Right ventricle myocardium inferior (tissue), 1 donor: Measurements from ENCODE around the gene FYB2. TPM values are rescaled to one million over a fixed set of nuclear protein-coding genes. Genes with fewer than 3 reads are reported as not detected.
A peak's percentile ranks its signal among the peaks of the same experiment; 100 is the strongest.
"Not testable (repeated sequence)": the region's sequence is repeated elsewhere in the genome, so short reads cannot be mapped to it uniquely, and the experiment has no call there.

ENCODE experiments used
- ATAC-seq: fragments of 200-7000 bp; cut with Tn5 transposase; one replicate; pipeline ENCODE4 v1.9.1; 2020; ENCODE audit warnings: mild to moderate bottlenecking, moderate library complexity
- DNase-seq: peaks from one replicate; pipeline ENCODE4 v3.0.0; 2021; ENCODE audit errors: missing footprints
- intact Hi-C: fragments of 100-400 bp; cut with DNase I; formaldehyde crosslinking; loops from one replicate; pipeline ENCODE4 v1.11.0; 2022
- total RNA-seq: library from RNA; stranded (reverse); fragmentation: NEBNext Ultra II Directional; extraction: Animal tissue kit (Norgen Biotek cat#: 25700); gene quantifications from one replicate; pipeline ENCODE4 v1.2.1, GENCODE V29; 2021
- donor health status: DM: no; HTN: yes; CAD: no; lungs with severe emphysema.

Gene FYB2
- total RNA-seq, 1 donor from 2014 or later: 14.0 TPM

DNA sequence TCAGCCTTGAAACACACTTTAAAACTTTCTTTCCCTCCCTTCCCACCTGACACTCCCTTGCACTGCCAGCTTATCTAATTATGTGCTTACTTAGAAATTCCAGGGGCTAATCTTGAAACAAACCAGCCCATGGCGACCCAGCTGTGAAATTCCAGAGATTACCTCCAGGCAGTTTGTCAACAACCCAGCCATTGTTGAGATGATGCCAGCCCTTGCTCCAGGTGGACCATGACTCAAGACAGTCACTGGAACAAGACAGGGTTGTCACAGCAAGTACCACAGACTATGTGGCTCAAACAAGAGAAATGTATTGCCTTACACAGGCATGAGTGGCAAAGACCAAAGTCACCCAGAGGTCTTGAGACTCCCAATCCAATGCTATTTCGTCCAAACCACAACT, 7.9 kb downstream of the FYB2 start:
- no peak for DNase-seq
- ATAC-seq: peak; percentile 61
- intact Hi-C loops: loop anchor here (10.0 kb wide), 2 partner anchors 167 to 1527 kb away; partner anchors contain the start of gene PRKAA2

- intact Hi-C loops: no loop called here
- no peak for DNase-seq
- ATAC-seq: no peak
These were observed 10.8 kb downstream of the FYB2 start for GRCh38 chr1:56808410-56808809.

DNA sequence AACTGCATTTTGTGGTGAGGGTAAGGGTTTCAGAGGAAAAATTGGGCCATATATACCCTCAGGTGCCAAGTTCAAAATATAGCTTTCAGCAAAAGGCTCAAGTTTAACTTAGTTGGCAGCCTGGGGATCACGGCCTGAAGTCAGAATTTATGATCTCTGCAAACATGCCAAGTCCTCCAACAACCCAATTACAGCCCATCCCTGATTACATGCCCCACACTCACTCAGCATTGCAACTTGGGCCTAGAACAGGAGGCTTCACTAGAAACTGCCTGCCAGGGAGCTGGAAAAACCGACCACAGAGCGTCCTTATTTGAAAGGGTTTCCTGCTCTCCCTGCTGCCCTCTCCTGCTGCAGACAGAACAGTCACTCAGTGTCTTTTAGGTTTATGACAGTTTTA, 12.4 kb downstream of the FYB2 start:
- DNase-seq: no peak
- intact Hi-C loops: no loop called here
- ATAC-seq: no peak

DNA sequence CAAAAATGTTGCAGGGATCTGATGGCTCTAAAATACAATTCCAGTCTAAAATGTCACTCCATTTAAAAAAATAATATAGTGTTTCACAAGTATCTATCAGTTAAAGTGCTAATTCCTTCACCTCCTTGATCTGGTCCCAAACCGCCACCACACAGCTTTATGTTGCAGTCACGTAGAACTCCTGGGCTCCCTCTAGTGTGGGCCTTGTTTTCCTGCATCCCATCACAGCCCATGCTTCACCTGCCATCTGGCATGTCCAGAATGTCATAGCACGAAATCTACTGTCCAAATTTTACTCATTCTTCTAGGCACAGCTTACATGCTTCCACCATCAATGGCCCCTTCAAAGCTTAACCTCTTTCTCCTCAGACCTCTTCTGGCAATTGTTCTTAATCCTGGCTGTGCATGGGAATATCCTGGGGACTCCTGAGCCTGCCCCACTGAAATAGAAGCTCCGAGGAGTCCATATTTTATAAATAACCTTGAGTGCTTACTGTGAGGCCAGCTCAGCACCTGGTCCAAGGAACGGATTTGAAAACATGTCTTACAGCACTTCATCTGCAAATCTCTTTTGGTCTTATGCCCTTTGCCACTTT, 15.5 kb downstream of the FYB2 start:
- ATAC-seq: no peak
- intact Hi-C loops: no loop called here
- DNase-seq: no peak

- peak; percentile 37 for ATAC-seq
These were observed 19.4 kb downstream of the FYB2 start for GRCh38 chr1:56799605-56800400.

DNA sequence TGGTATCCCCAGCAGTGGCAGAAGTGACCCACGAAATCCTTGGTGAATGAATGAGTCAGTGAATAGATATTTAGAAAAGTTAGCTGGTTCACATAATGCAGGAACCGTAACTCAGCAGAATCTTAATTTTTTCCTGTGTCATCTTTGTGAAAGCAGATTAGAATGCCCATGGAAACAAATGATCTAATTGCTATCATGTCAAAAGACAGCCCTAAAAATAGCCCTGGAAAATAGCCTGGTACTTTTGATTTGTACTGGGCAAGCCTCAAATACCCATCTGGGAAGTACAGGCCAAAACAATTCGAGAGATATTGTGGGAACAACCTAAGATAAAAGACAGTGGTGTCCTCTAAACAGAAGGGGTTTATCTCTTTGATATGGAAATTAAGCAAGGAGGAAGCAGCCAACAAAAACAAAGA, 21.1 kb downstream of the FYB2 start:
- no peak for DNase-seq
- intact Hi-C loops: no loop called here
- peak; percentile 81 for ATAC-seq

More at GRCh38 chr1:56799605-56800400, 19.4 kb downstream of the FYB2 start:
- DNase-seq: no peak
- intact Hi-C loops: no loop called here

DNA sequence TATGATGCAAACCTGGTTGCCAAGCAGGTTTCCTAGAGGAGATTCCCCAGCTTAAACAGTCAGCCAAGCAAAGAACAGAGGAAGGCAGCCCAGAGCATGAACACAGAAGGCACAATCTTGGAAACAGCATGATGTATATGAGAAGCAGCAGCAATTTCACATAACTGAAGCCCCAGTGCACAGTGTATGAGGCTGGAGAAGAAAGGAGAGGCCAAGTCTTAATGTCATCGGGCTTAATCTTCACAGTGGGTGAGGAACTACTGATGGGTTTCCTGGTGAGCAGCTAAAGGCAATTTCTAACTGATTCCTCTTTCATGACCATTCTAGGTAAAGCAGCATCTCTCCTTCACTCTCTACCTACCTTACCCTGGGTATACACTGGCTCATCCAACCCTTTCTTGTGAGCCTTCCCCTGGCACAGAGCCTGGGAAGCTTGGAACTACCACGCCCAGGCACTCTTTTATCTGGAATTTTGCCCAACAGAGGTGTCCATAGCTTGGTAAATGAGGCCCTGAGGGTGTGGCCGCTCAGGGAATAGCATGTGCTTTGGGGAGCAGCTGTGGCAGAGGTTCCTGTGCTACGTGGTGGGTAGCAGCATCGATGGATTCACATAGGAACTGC, 22.0 kb downstream of the FYB2 start:
- intact Hi-C loops: no loop called here
- DNase-seq: no peak
- peak; percentile 55 for ATAC-seq

DNA sequence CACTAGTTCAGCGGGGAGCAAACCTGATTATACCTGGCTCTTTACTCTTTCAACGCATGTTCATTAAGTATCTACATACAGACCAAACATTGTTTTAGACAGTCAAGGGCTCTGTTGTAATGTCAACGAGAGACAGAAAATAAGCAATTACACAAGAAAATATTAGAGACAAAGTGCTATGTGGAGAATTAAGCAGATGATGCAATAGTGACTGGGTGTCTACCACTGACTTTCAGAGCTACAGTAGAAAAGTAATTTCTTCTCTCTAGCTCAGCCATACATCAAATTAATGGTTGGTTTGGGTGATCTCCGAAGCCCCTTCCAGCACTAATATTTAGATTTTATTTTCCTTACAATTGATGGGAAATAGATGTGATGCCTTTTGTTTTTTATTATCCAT, 23.3 kb downstream of the FYB2 start:
- DNase-seq (no peak), ATAC-seq (no peak)
- intact Hi-C loops: loop anchor here (1.0 kb wide), 1 partner anchor 13 kb away; no protein-coding TSS in a partner anchor

GRCh38 chr1:56790036-56790435, 29.2 kb downstream of the FYB2 start:
- no peak for DNase-seq
- intact Hi-C loops: no loop called here
- no peak for ATAC-seq

DNA sequence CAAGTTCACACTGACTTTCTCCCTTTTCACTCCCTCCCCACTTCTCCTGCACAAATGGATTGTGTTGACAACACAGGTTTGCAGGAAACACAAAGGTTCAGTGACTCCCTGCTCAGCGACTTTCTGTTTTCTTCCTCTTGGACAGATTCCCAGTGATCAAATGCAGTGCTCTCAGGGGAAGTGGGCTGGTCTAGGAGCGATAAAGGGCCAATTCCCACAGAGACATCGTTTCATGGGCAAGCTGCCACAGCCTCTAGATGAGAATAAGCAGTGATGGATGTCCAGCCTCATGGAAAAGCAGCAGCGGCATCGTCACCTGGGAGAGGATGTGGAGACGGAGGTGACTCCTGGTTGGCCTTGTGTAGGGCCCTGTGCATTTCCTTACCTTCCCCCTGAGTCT, 30.6 kb downstream of the FYB2 start:
- intact Hi-C loops: no loop called here
- ATAC-seq: peak; percentile 51
- peak; percentile 46 for DNase-seq

- DNase-seq (no peak), ATAC-seq (peak; percentile 11)
- intact Hi-C loops: no loop called here
These were observed 31.1 kb downstream of the FYB2 start for GRCh38 chr1:56788102-56788501.

GRCh38 chr1:56787330-56787729, 31.9 kb downstream of the FYB2 start:
- intact Hi-C loops: no loop called here
- no peak for DNase-seq
- ATAC-seq: no peak

DNA sequence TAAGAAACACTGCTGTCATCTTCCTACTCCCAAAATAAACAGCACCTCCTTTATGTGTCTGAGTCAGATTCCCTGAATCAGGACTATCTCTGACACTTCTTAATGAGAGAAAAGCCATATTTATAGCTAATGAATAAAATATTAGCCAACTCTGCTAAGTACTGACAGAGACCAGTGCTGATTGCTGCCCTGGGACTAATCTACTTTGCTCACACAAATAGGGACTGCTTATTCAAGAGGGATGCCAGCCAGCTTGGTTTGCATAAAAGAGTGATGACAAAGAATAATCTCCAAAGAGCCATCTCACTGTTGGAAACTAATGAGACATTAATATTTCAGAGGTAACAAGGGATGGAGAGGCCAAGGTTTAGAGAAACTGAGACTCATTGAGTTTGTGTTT, 36.4 kb downstream of the FYB2 start:
- DNase-seq: no peak
- intact Hi-C loops: no loop called here
- ATAC-seq: no peak

DNA sequence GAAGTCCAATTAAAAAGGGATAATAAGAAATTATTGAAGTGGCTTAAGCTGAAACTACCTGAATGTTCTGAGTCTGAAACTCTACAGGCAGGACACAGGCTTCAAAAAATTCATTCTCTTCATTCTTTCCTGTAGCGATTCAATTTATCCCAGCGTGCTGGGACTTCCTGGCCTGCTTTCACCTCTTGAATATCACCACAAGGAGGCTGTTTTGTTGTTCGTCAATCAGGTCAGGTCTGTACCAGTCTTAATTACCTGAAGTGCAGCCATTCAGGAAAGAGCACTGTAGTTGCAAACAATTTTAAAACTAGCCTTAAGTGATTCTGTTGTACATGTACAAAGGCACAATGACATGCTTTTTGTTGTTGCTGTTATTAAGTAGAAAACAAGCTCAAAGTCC, 38.4 kb downstream of the FYB2 start:
- no peak for ATAC-seq
- DNase-seq: no peak
- intact Hi-C loops: no loop called here

DNA sequence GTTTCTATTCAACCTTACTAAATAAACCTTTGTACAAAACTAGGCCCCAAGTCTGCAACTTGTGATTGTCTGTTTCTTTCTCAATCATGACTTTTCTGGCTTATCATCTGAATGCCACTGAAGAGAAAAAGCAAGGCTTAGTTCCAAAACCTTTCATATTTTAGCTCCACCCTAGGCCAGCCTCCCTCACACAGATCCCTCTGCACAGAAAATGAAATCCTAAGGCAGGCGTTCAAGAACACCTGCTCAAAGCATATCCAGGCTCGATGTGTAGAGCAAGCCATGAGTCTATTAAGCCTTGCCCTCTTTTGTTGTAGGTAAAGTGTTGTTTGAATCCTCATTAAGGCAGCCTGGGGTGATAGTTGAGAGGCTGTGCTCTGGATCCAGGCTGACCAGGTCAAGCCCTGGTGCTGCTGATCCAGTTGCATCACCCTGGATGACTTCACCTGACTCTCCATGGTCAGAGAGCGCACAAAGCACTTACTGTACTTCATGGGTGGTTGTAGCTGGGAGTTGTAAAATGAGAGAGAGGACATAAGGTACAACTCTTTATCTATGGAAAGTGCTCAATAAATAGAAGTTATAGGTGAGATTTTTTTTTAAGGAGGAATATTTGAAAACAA, 39.0 kb downstream of the FYB2 start:
- DNase-seq: no peak
- ATAC-seq: no peak
- intact Hi-C loops: no loop called here

DNA sequence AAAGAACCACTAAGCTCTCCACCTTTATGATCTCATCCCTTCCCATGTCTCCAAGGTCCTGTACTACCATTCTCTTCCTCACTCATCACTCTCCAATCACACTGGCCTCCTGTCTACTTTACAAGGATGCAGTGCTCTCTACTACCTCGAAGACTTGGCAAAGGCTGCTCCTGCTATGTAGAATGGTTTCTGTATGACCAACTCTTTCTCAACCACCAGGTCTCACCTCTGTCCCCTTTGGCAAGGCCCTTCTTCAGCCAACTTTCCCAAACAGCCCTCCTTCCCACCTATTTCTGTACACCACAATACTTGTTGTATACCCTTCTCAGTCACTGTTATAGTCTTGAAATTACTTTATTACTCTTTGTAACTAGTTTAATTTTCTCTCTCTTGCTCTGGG, 41.2 kb downstream of the FYB2 start:
- DNase-seq: no peak
- intact Hi-C loops: no loop called here
- no peak for ATAC-seq

- ATAC-seq, intact Hi-C loops, DNase-seq: not testable (repeated sequence)
These were observed 44.5 kb downstream of the FYB2 start for GRCh38 chr1:56774732-56775131.

DNA sequence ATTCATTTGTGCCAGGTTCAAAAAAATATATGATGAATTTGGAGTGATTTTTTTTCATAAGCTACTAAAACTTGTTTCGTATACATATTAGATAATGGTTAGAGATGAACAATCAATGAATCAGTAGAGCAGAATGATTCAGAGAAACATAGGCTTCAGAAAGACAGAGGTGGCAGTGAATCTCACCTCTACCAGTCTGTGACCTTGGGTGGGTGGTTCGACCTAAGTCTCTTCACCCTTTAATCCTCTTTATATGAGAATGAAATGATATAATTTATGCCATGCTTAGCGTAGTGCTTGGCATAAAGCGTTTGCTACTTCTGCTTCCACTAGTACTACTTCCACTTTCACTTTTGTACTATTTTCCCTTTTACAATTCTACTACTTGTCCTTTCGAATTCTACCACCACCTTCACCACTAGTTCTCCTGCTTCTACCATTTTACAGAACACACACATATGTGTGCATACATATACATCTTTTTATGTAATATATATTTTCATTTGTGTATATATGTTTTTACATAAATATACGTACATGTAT, 45.1 kb downstream of the FYB2 start:
- ATAC-seq (no peak), DNase-seq (no peak)
- intact Hi-C loops: no loop called here

GRCh38 chr1:56773341-56774066, 45.7 kb downstream of the FYB2 start:
- intact Hi-C loops: no loop called here
- no peak for ATAC-seq

More at GRCh38 chr1:56773341-56774066, 45.7 kb downstream of the FYB2 start:
- no peak for DNase-seq
